CD14-positive monocyte (primary cell): ENCODE data around the gene SAFB2. TPM values are rescaled to one million over a fixed set of nuclear protein-coding genes. Genes with fewer than 3 reads are reported as not detected.

Experiments
- DNase-seq, 3 donors: peaks; one replicate each; pipeline ENCODE4 v3.0.0-alpha.2; 2011 to 2022
- H2AFZ ChIP-seq: 2 replicates; pipeline ENCODE4 v1.6.0; 2012; ENCODE audit warnings: mild to moderate bottlenecking, low read depth, low read length, inconsistent platforms; ENCODE audit not compliant: insufficient read depth, poor library complexity, severe bottlenecking
- H3K27ac ChIP-seq, 2 donors: 1 replicate in 1 of 2; 2 replicates in 1 of 2; pipeline ENCODE4 v1.5.1; 2012 to 2013; ENCODE audit warnings: low read length in 2 of 2, control low read depth in 1 of 2, inconsistent platforms in 1 of 2, low read depth in 1 of 2, mild to moderate bottlenecking in 1 of 2
- H3K27me3 ChIP-seq, 2 donors: one replicate each; pipeline versions ENCODE4 v1.6.0 to v1.6.1; 2011 to 2013; ENCODE audit warnings: low read length in 2 of 2; ENCODE audit not compliant: control insufficient read depth in 2 of 2, insufficient read depth in 2 of 2
- H3K36me3 ChIP-seq, 2 donors: replicated peaks in 1 of 2; 1 replicate in 1 of 2; 2 replicates in 1 of 2; pipeline versions ENCODE4 v1.5.1 to v1.6.1; 2012 to 2013; ENCODE audit warnings: low read length in 2 of 2, control low read depth in 1 of 2, inconsistent platforms in 1 of 2, mild to moderate bottlenecking in 1 of 2; ENCODE audit not compliant: insufficient read depth in 2 of 2, control insufficient read depth in 1 of 2
- H3K4me1 ChIP-seq, 2 donors: 1 replicate in 1 of 2; 2 replicates in 1 of 2; pipeline versions ENCODE4 v1.5.1 to v1.6.1; 2012 to 2013; ENCODE audit warnings: low read length in 2 of 2, control low read depth in 1 of 2, inconsistent platforms in 1 of 2, mild to moderate bottlenecking in 1 of 2, moderate library complexity in 1 of 2; ENCODE audit not compliant: insufficient read depth in 2 of 2, control insufficient read depth in 1 of 2
- H3K4me2 ChIP-seq: replicated peaks from 2 replicates; pipeline ENCODE3; 2012; ENCODE audit warnings: low read length, moderate library complexity, mild to moderate bottlenecking; ENCODE audit not compliant: poor library complexity, severe bottlenecking; ENCODE audit errors: extremely low read depth
- H3K4me3 ChIP-seq, 3 experiments: fragments of 200-600 bp in 1 of 3; sonication (generic) in 1 of 3; replicated peaks in 1 of 3; 1 replicate in 2 of 3; 2 replicates in 1 of 3; pipeline ENCODE4 v1.5.1; 2011 to 2013; ENCODE audit warnings: low read length in 3 of 3, mild to moderate bottlenecking in 3 of 3, control low read depth in 2 of 3, low read depth in 2 of 3, inconsistent platforms in 1 of 3, moderate library complexity in 1 of 3
- H3K79me2 ChIP-seq: 2 replicates; pipeline ENCODE4 v1.6.0; 2012; ENCODE audit warnings: mild to moderate bottlenecking, control low read depth, inconsistent platforms, low read length, moderate library complexity; ENCODE audit not compliant: insufficient read depth
- H3K9ac ChIP-seq: 2 replicates; pipeline ENCODE4 v1.6.0; 2017; ENCODE audit warnings: low read length, mild to moderate bottlenecking; ENCODE audit not compliant: insufficient read depth, poor library complexity, severe bottlenecking
- H3K9me3 ChIP-seq, 2 donors: replicated peaks in 1 of 2; 1 replicate in 1 of 2; 2 replicates in 1 of 2; pipeline versions ENCODE4 v1.5.1 to v1.6.1; 2012 to 2013; ENCODE audit warnings: low read length in 2 of 2, control low read depth in 1 of 2; ENCODE audit not compliant: control insufficient read depth in 1 of 2, insufficient read depth in 1 of 2
- H4K20me1 ChIP-seq: 2 replicates; pipeline ENCODE4 v1.6.0; 2012; ENCODE audit warnings: mild to moderate bottlenecking, low read length, control low read depth, moderate library complexity; ENCODE audit not compliant: insufficient read depth
- H3K27ac Mint-ChIP-seq, 7 donors: one replicate each; pipeline ENCODE4 v1.8.0; 2020; ENCODE audit warnings: mild to moderate bottlenecking in 7 of 7, mixed read lengths in 7 of 7, moderate library complexity in 6 of 7, inconsistent platforms in 2 of 7
- H3K27me3 Mint-ChIP-seq, 3 donors: one replicate each; pipeline ENCODE4 v1.8.0; 2021 to 2022; ENCODE audit warnings: low read depth in 3 of 3, mild to moderate bottlenecking in 3 of 3, mixed read lengths in 3 of 3, moderate library complexity in 3 of 3, inconsistent platforms in 1 of 3
- H3K36me3 Mint-ChIP-seq, 2 donors: one replicate each; pipeline ENCODE4 v1.8.0; 2020; ENCODE audit warnings: mixed read lengths in 2 of 2, inconsistent platforms in 1 of 2, mild to moderate bottlenecking in 1 of 2
- H3K4me1 Mint-ChIP-seq: one replicate; pipeline ENCODE4 v1.8.0; 2020; ENCODE audit warnings: mild to moderate bottlenecking, mixed read lengths
- H3K4me3 Mint-ChIP-seq, 2 donors: one replicate each; pipeline ENCODE4 v1.8.0; 2020; ENCODE audit warnings: mild to moderate bottlenecking in 2 of 2, mixed read lengths in 2 of 2, moderate library complexity in 1 of 2
- H3K9me3 Mint-ChIP-seq, 7 donors: one replicate each; pipeline ENCODE4 v1.8.0; 2020 to 2022; ENCODE audit warnings: mixed read lengths in 7 of 7, mild to moderate bottlenecking in 6 of 7, moderate library complexity in 6 of 7, inconsistent platforms in 2 of 7
- CTCF ChIP-seq: fragments of 200-600 bp; IDR thresholded peaks from one replicate; pipeline ENCODE4 v1.8.0; 2022; ENCODE audit warnings: antibody characterized with exemption, mild to moderate bottlenecking
- WGBS: methylation state at CpG from one replicate; pipeline ENCODE4 v1.1.5; 2013; ENCODE audit warnings: missing lambda C conversion rate; ENCODE audit not compliant: insufficient coverage; 5-methylcytosine and 5-hydroxymethylcytosine counted together
- intact Hi-C, 2 donors: fragments of 100-400 bp; cut with micrococcal nuclease; formaldehyde crosslinking; loops; one replicate each; pipeline versions ENCODE4 v1.15.0 to v1.15.1; 2023
- polyA plus RNA-seq, 3 donors: library from polyadenylated mRNA; depleted of rRNA in 1 of 3; unstranded in 2 of 3; stranded (reverse) in 1 of 3; fragments of 300-500 nt in 2 of 3; fragments of >200 nt in 1 of 3; fragmentation: Illumina TruSeq in 2 of 3; gene quantifications; 1 replicate in 2 of 3; 2 replicates in 1 of 3; pipeline ENCODE4 v1.2.3, GENCODE V29; 2012 to 2021

Gene SAFB2
- polyA plus RNA-seq, 3 donors: 7.5 to 53.4 (median 14.7) TPM

GRCh38 chr19:5558101-5558621, 64.4 kb downstream of the SAFB2 start:
- peak overlapping the region in 1 of 7 donors; percentile 31 for H3K27ac Mint-ChIP-seq
- H3K4me3 Mint-ChIP-seq: no peak overlapping the region
- Histone ChIP-seq H3K27me3 (no peaks in the 10 kb centered on the region), H3K4me1 (no peaks in the 10 kb centered on the region), H3K4me3 (no peak overlapping the region), H3K27ac (no peak overlapping the region), H3K4me2 (no peak overlapping the region), H3K36me3 (no peaks in the 10 kb centered on the region), H2AFZ (no peak overlapping the region), H3K9me3 (peaks cover 9 to 13% of the 10 kb centered on the region in 2 donors), H3K9ac (no peak overlapping the region), H3K79me2 (no peaks in the 10 kb centered on the region), H4K20me1 (no peaks in the 10 kb centered on the region)
- no peaks in the 10 kb centered on the region for H3K36me3 Mint-ChIP-seq
- 78% methylated on average over 1 of the region's 2 CpGs for WGBS
- TF ChIP-seq CTCF: no peak
- H3K27me3 Mint-ChIP-seq: peaks cover 5 to 14% (median 13%) of the 10 kb centered on the region in 3 donors
- no peak for DNase-seq
- no peaks in the 10 kb centered on the region for H3K4me1 Mint-ChIP-seq
- intact Hi-C loops: no loop called here
- peaks cover 4 to 18% (median 12%) of the 10 kb centered on the region in 7 donors for H3K9me3 Mint-ChIP-seq

GRCh38 chr19:5557691-5558090, 64.9 kb downstream of the SAFB2 start:
- DNase-seq: no peak
- no peak for TF ChIP-seq CTCF
- no peak overlapping the region for H3K4me3 ChIP-seq
- intact Hi-C loops: no loop called here
- no peak overlapping the region for H3K27ac ChIP-seq
- Mint-ChIP-seq H3K4me3 (no peak overlapping the region), H3K9me3 (peaks cover 4 to 17% (median 12%) of the 10 kb centered on the region in 7 donors), H3K27ac (peak overlapping the region in 1 of 7 donors; percentile 31), H3K4me1 (no peaks in the 10 kb centered on the region), H3K36me3 (no peaks in the 10 kb centered on the region), H3K27me3 (peaks cover 3 to 11% (median 11%) of the 10 kb centered on the region in 3 donors)
- no peaks in the 10 kb centered on the region for H3K27me3 ChIP-seq
- no peaks in the 10 kb centered on the region for H3K79me2 ChIP-seq
- WGBS: 68% methylated on average over 13 of the region's 13 CpGs
- H3K4me1 ChIP-seq: no peaks in the 10 kb centered on the region
- no peak overlapping the region for H2AFZ ChIP-seq
- peaks cover 9 to 13% of the 10 kb centered on the region in 2 donors for H3K9me3 ChIP-seq
- no peaks in the 10 kb centered on the region for H3K36me3 ChIP-seq
- H4K20me1 ChIP-seq: no peaks in the 10 kb centered on the region
- H3K9ac ChIP-seq: no peak overlapping the region
- H3K4me2 ChIP-seq: no peak overlapping the region
